Ovary (tissue), 9 donors: ENCODE measurements around the gene GLB1L2. TPM values are rescaled to one million over a fixed set of nuclear protein-coding genes. Genes with fewer than 3 reads are reported as not detected.

Experiments used
- DNase-seq, 5 donors: peaks; one replicate each; pipeline ENCODE4 v3.0.0-alpha.2; 2019 to 2020
- H3K27ac ChIP-seq, 2 donors: fragments of 200-600 bp; one replicate each; pipeline versions ENCODE4 v1.5.1 to v1.8.0; 2019 to 2022
- H3K27me3 ChIP-seq: fragments of 200-600 bp; one replicate; pipeline ENCODE4 v1.8.0; 2022
- H3K36me3 ChIP-seq: fragments of 200-600 bp; sonication (generic); one replicate; pipeline ENCODE4 v1.5.1; 2019
- H3K4me1 ChIP-seq: one replicate; pipeline ENCODE4 v1.8.1; 2013; ENCODE audit warnings: mild to moderate bottlenecking, moderate library complexity; ENCODE audit not compliant: insufficient read depth
- H3K4me3 ChIP-seq: fragments of 200-600 bp; sonication (generic); one replicate; pipeline ENCODE4 v1.5.1; 2017
- H3K9me3 ChIP-seq, 2 donors: fragments of 200-600 bp in 1 of 2; sonication (generic) in 1 of 2; one replicate each; pipeline versions ENCODE4 v1.5.1 to v1.8.1; 2013 to 2019; ENCODE audit warnings: mild to moderate bottlenecking in 1 of 2, moderate library complexity in 1 of 2
- EP300 ChIP-seq: sonication (generic); formaldehyde crosslinking; IDR thresholded peaks from one replicate; pipeline ENCODE4 v1.6.1; 2017; ENCODE audit warnings: antibody characterized with exemption
- POLR2A ChIP-seq: fragments of 450-650 bp; IDR thresholded peaks from one replicate; pipeline ENCODE4 v1.6.1; 2017; ENCODE audit warnings: antibody characterized with exemption, mild to moderate bottlenecking, moderate library complexity
- WGBS, 3 donors: extraction: QIAGEN DNeasy Blood & Tissue Kit in 1 of 3; methylation state at CpG; one replicate each; pipeline versions ENCODE4 v1.1.5 to v1.1.7; 2013 to 2017; 5-methylcytosine and 5-hydroxymethylcytosine counted together
- intact Hi-C, 4 donors: fragments of 100-400 bp; cut with DNase I; formaldehyde crosslinking; loops; one replicate each; pipeline versions ENCODE4 v1.11.0 to v1.15.1; 2022 to 2023
- polyA plus RNA-seq, 2 donors: library from polyadenylated mRNA; stranded (reverse); fragments of 200-250 nt in 1 of 2; fragments of 350-450 nt in 1 of 2; fragmentation: Illumina TruSeq in 1 of 2; extraction: RNeasy Lipid Tissue Mini Kit (QIAGEN cat#74804) in 1 of 2; gene quantifications; one replicate each; pipeline ENCODE4 v1.2.3, GENCODE V29; 2013 to 2014
- total RNA-seq, 7 donors: library from RNA; depleted of rRNA in 2 of 7; stranded (reverse); fragments of >200 nt in 2 of 7; fragmentation: NEBNext Ultra II Directional in 3 of 7; extraction: Animal tissue kit (Norgen Biotek cat#: 25700) in 3 of 7; gene quantifications; one replicate each; pipeline versions ENCODE4 v1.1.0 to v1.2.4, GENCODE V29; 2016 to 2023
- TF ChIP-seq, protein P1 (sequence below), 3 donors: fragments of 450-650 bp in 2 of 3; fragments of 200-600 bp in 1 of 3; IDR thresholded peaks; one replicate each; pipeline versions ENCODE4 v1.5.1 to v1.8.0; 2016 to 2022; ENCODE audit warnings: antibody characterized with exemption in 3 of 3, mild to moderate bottlenecking in 1 of 3
- donor health status: DM: no; HTN: no; CAD: no; lungs with moderate emphysema.
- donor health status: DM: no; HTN: no; CAD: no.
- donor health status: Bipolar disorder and iron deficiency.
- donor health status: DM: yes; HTN: yes; CAD: no.
- donor health status: DM: no; HTN: no; CAD: no.
- donor health status: DM: yes; HTN: yes; CAD: no.

GLB1L2 gene
- total and polyA plus RNA-seq, 9 donors, result 9.8 to 24.6 (median 15.6) TPM

DNA sequence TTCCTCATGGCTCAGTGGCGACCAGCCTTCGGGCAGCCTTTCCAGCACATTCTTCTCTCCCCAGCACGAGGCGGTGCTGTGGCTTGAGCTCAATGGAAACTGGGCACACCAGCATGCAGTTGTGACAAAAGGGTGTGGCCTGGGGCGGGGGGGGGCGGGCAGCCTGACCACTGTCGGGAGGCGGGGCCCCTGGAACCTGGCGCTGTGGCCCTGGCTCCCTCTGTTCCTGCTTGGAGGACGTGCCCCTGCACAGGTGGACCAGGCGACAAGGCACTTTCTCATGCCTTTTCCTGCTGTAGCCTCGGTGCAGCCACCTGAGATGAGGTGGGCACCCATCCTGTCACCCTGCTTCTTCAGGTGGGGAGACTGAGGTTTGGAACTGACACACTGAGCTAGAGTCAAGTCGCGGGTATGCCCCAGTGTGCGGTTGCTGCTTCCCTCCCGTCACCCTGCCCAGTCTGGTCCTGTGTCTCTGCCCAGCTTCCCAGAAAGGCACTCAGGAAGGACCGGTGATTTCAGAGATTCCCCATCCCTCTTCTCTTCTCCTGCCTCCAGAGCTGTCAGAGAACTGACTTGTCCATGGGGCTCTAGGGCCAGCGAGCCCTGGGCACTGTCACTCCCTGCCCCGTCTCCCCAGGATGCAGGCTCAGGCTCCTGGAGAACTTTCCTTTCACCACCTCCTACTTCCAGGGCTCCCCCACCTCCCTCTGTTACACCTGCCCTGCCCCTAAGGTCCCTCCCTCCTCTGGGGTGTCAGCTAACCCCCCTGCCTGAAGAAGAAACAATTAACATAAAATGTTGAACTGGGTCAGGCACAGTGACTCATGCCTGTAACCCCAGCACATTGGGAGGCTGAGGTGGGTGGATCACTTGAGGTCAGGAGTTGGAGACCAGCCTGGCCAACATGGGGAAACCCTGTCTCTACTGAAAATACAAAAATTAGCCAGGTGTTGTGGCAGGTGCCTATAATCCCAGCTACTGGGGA lies 70.3 kb downstream of the GLB1L2 start:
- H3K27ac ChIP-seq, result no peak overlapping the region
- H3K9me3 ChIP-seq, result no peaks in the 10 kb centered on the region
- no peaks in the 10 kb centered on the region for H3K36me3 ChIP-seq
- H3K27me3 ChIP-seq, result no peaks in the 10 kb centered on the region
- WGBS, 3 donors, result 65 to 83% (median 70%) methylated on average over 18 to 19 of the region's 19 CpGs
- intact Hi-C loops, result no loop called here
- H3K4me3 ChIP-seq, result no peak overlapping the region
- TF ChIP-seq, protein P1, sequence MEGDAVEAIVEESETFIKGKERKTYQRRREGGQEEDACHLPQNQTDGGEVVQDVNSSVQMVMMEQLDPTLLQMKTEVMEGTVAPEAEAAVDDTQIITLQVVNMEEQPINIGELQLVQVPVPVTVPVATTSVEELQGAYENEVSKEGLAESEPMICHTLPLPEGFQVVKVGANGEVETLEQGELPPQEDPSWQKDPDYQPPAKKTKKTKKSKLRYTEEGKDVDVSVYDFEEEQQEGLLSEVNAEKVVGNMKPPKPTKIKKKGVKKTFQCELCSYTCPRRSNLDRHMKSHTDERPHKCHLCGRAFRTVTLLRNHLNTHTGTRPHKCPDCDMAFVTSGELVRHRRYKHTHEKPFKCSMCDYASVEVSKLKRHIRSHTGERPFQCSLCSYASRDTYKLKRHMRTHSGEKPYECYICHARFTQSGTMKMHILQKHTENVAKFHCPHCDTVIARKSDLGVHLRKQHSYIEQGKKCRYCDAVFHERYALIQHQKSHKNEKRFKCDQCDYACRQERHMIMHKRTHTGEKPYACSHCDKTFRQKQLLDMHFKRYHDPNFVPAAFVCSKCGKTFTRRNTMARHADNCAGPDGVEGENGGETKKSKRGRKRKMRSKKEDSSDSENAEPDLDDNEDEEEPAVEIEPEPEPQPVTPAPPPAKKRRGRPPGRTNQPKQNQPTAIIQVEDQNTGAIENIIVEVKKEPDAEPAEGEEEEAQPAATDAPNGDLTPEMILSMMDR (IDR thresholded peaks at IDR 0.05), result no peak
- TF ChIP-seq POLR2A (no peak), EP300 (no peak)
- DNase-seq, result no peak
- H3K4me1 ChIP-seq, result no peaks in the 10 kb centered on the region

DNA sequence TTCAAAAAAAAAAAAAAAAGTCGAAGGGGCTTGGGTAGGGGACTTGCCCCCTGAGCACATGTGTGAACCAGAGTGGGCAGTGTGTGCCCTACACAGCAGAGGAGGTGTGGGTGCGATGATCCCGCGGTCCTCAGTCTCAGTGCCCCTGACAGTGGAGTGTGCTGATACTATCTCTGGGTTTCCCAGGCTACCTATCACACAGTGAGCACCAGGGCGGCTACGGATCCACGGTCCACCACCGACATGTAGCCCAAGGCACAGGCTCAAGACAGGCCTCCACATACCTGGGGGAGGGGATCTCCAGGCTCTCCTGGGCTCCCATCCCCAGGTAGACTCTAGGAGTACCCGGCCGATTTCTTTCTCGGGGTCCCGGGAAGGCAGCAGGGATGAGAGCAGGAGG lies 71.1 kb downstream of the GLB1L2 start:
- 82 to 88% (median 86%) methylated on average over 12 of the region's 12 CpGs for WGBS, 3 donors
- Histone ChIP-seq H3K4me1 (no peaks in the 10 kb centered on the region), H3K27ac (no peak overlapping the region), H3K9me3 (no peaks in the 10 kb centered on the region), H3K36me3 (no peaks in the 10 kb centered on the region), H3K27me3 (no peaks in the 10 kb centered on the region), H3K4me3 (no peak overlapping the region)
- intact Hi-C loops, result no loop called here
- TF ChIP-seq EP300 (no peak), POLR2A (no peak)
- DNase-seq, result no peak

DNA sequence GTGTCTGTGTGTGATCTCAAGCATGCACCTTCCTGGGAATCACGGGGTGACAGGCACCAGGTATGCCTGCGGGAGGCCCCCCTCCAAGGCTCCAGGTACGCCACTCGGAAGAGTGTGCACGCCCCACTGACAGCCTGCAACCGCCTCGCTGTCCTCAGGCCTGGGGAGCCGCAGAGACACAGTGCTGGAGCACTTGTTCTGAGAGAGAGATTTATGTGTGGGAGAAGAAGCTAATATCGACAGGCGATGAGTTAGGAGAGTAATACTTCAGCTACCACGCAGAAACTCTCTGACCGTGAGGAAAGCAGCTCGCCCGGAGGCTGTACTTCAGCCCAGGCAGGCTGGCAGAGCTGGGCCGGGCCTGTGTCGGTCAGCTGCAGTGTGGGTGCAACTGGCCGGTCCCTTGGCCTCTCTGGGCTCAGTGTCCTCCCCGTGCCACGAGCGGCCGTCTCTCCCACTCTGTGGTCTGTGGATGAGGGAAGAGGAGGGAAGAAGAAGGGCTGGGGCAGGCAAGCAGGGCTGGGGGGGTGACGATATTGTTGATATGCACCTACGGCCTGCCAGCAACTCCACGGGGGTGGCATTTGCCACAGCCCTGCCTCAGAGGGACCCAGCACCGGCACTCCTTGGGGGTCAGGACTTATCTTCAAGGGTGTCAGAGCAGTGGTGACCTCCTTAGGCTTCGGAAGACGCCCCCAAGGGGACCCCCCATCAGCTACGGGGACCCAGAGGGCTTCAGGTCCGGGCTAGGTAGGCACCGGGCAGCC lies 73.0 kb downstream of the GLB1L2 start:
- no peak overlapping the region for H3K27ac ChIP-seq
- H3K27me3 ChIP-seq, result no peaks in the 10 kb centered on the region
- intact Hi-C loops, result no loop called here
- H3K9me3 ChIP-seq, result no peaks in the 10 kb centered on the region
- TF ChIP-seq POLR2A (no peak), EP300 (no peak)
- TF ChIP-seq, protein P1 (IDR thresholded peaks at IDR 0.05), result no peak
- no peak overlapping the region for H3K4me3 ChIP-seq
- no peaks in the 10 kb centered on the region for H3K4me1 ChIP-seq
- H3K36me3 ChIP-seq, result no peaks in the 10 kb centered on the region
- WGBS, 3 donors, result 83 to 85% (median 84%) methylated on average over 30 of the region's 30 CpGs
- no peak for DNase-seq

DNA sequence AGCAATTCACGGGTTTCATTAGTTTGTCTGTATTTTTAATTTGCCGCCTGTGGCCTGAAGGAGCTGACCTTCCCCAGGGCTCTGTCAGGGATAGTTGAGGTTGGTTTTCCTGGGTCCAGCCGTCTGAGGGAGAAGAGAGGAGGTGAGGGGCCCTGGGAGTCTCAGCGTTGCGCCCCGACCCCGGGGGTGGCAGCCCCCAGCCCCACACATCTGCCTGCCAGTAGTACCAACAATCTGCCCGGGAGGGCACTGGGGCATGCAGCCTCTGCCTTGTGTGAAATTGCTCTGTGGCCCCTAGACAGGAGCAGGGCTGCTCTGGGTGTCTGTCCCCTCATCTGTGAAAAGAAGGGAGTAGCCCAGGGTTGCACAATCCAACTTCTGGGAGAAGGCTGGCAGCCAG lies 73.6 kb downstream of the GLB1L2 start:
- Histone ChIP-seq H3K9me3 (no peaks in the 10 kb centered on the region), H3K27ac (no peak overlapping the region), H3K4me3 (no peak overlapping the region), H3K4me1 (no peaks in the 10 kb centered on the region), H3K36me3 (no peaks in the 10 kb centered on the region), H3K27me3 (no peaks in the 10 kb centered on the region)
- intact Hi-C loops, result no loop called here
- TF ChIP-seq EP300 (no peak), POLR2A (no peak)
- 78 to 88% (median 87%) methylated on average over 8 of the region's 8 CpGs for WGBS, 3 donors
- DNase-seq, result no peak

DNA sequence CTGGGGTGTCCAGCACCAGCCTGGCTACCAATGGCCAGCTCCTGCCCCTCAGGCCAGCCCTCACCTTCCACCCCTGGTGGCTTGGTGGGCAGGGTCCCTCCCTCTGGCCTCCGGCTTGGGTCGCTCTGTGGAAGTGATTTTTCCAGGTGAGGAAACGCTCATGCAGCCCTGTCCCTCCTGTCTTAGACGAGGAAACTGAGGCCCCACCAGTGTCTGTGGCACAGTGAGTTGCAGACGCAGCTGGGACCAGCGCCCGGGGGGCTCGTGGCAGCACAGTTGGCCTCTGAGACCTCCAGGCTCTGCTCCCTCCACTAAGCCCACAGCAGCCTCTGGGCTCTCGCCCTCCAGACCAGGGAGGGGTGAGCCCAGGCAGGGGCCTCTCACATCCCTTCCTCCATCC lies 74.1 kb downstream of the GLB1L2 start:
- DNase-seq, result no peak
- H3K27me3 ChIP-seq, result no peaks in the 10 kb centered on the region
- TF ChIP-seq POLR2A, result no peak
- no peak for TF ChIP-seq EP300
- TF ChIP-seq, protein P1 (IDR thresholded peaks at IDR 0.05), result no peak

More for the DNA sequence above, 74.1 kb downstream of the GLB1L2 start:
- WGBS, 3 donors, result 74 to 77% (median 75%) methylated on average over 6 to 9 of the region's 9 CpGs
- Histone ChIP-seq H3K4me1 (peaks cover 1% of the 10 kb centered on the region), H3K36me3 (no peaks in the 10 kb centered on the region), H3K27ac (no peak overlapping the region), H3K4me3 (no peak overlapping the region), H3K9me3 (no peaks in the 10 kb centered on the region)
- intact Hi-C loops, result no loop called here
